ENCODE measurements around the gene HES6. TPM values are rescaled to one million over a fixed set of nuclear protein-coding genes. Genes with fewer than 3 reads are reported as not detected.

Gene HES6
- total and polyA plus RNA-seq, 2 experiments from 2014 or later, result 38.8 to 76.3 TPM

GRCh38 chr2:238267341-238267710, 27.5 kb upstream of the HES6 start:
- Histone ChIP-seq H3K27ac (ENCODE audit: low read depth) (no peak overlapping the region), H3K4me3 (no peak overlapping the region), H3F3A (replicated peaks; ENCODE audit: low read depth) (no peaks in the 10 kb centered on the region), H3K9me2 (ENCODE audit: insufficient read depth) (no peaks in the 10 kb centered on the region), H3K4me2 (no peak overlapping the region), H3K27me3 (ENCODE audit: insufficient read depth) (no peaks in the 10 kb centered on the region), H3K4me1 (ENCODE audit: insufficient read depth) (no peaks in the 10 kb centered on the region), H2AFZ (no peak overlapping the region), H3K36me3 (ENCODE audit: insufficient read depth) (no peaks in the 10 kb centered on the region), H3K79me2 (replicated peaks; ENCODE audit: insufficient read depth) (no peaks in the 10 kb centered on the region), H4K20me1 (replicated peaks; ENCODE audit: insufficient read depth) (peaks cover 2% of the 10 kb centered on the region; the same call in 1 of the 2 replicates)
- H3K9me3 Mint-ChIP-seq, result no peaks in the 10 kb centered on the region
- TF ChIP-seq CTCF (conservative IDR thresholded peaks at IDR 0.05; ENCODE audit: low read depth in 2 of 2), result no peak
- TF ChIP-seq EZH2 (IDR thresholded peaks at IDR 0.05; ENCODE audit: low read depth, unreplicated experiment), result no peak
- TF ChIP-seq, protein P1, sequence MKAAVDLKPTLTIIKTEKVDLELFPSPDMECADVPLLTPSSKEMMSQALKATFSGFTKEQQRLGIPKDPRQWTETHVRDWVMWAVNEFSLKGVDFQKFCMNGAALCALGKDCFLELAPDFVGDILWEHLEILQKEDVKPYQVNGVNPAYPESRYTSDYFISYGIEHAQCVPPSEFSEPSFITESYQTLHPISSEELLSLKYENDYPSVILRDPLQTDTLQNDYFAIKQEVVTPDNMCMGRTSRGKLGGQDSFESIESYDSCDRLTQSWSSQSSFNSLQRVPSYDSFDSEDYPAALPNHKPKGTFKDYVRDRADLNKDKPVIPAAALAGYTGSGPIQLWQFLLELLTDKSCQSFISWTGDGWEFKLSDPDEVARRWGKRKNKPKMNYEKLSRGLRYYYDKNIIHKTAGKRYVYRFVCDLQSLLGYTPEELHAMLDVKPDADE (IDR thresholded peaks at IDR 0.05), result no peak
- no peak for TF ChIP-seq CREB1 (CRISPR knock-in tag; IDR thresholded peaks at IDR 0.05; ENCODE audit: low read depth)
- no peak for TF ChIP-seq POLR2AphosphoS5 (IDR thresholded peaks at IDR 0.05; ENCODE audit: low read depth)
- no peak for TF ChIP-seq EZH2phosphoT487 (IDR thresholded peaks at IDR 0.05; ENCODE audit: unreplicated experiment)
- no peak for TF ChIP-seq ZNF331 (CRISPR knock-in tag; IDR thresholded peaks at IDR 0.05; ENCODE audit: low read depth)
- TF ChIP-seq ZNF462 (CRISPR knock-in tag; IDR thresholded peaks at IDR 0.05), result no peak
- TF ChIP-seq REST (IDR thresholded peaks at IDR 0.05; ENCODE audit: unreplicated experiment), result no peak
- TF ChIP-seq JUNB (IDR thresholded peaks at IDR 0.05; ENCODE audit: unreplicated experiment), result no peak
- no peak for TF ChIP-seq STAT1 (IDR thresholded peaks at IDR 0.05; ENCODE audit: unreplicated experiment)
- TF ChIP-seq NANOG (IDR thresholded peaks at IDR 0.05; ENCODE audit: borderline replicate concordance), result no peak
- TF ChIP-seq ZNF114 (CRISPR knock-in tag; IDR thresholded peaks at IDR 0.05), result no peak
- H3K27ac Mint-ChIP-seq, result no peak overlapping the region
- H3K4me3 Mint-ChIP-seq, result no peak overlapping the region
- H3K27me3 Mint-ChIP-seq (ENCODE audit: insufficient read depth, low read depth, poor library complexity), result peaks cover 2% of the 10 kb centered on the region
- DNase-seq (ENCODE audit: low spot score), result no peak
- H3K36me3 Mint-ChIP-seq (ENCODE audit: low read depth), result no peaks in the 10 kb centered on the region
- H3K4me1 Mint-ChIP-seq, result peaks cover 7% of the 10 kb centered on the region; the same call in 2 of the 3 replicates
- no peak for ATAC-seq

Data from GM23338 (cell line).